ENCODE data around the gene TRPT1. TPM values are rescaled to one million over a fixed set of nuclear protein-coding genes. Genes with fewer than 3 reads are reported as not detected.

Gene TRPT1
- total RNA-seq, 1 donor from 2014 or later: 27.8 TPM

DNA sequence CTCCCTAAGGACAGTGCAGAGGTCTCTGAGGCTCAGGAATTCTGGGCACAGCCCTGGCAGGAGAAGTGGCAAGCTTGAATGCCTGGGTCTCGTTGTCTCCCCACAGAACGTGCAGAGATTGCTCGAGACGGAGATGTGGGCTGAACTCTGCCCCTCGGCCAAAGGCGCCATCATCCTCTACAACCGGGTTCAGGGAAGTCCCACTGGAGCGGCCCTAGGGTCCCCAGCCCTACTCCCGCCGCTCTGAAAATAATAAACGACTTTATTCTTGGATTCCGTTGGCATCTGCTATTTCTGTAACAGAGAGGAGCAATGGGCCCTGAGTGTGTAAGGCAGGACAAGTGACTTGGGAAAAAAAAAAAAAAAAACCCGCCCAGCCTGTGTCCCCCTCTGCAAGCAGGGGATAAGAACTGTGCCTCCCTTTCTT, 3.8 kb upstream of the TRPT1 start:
- H3K36me3 ChIP-seq: no peaks in the 10 kb centered on the region
- intact Hi-C loops (cut with DNase I): no loop called here
- DNase-seq (no peak), ATAC-seq (no peak)
- TF ChIP-seq, protein P1, sequence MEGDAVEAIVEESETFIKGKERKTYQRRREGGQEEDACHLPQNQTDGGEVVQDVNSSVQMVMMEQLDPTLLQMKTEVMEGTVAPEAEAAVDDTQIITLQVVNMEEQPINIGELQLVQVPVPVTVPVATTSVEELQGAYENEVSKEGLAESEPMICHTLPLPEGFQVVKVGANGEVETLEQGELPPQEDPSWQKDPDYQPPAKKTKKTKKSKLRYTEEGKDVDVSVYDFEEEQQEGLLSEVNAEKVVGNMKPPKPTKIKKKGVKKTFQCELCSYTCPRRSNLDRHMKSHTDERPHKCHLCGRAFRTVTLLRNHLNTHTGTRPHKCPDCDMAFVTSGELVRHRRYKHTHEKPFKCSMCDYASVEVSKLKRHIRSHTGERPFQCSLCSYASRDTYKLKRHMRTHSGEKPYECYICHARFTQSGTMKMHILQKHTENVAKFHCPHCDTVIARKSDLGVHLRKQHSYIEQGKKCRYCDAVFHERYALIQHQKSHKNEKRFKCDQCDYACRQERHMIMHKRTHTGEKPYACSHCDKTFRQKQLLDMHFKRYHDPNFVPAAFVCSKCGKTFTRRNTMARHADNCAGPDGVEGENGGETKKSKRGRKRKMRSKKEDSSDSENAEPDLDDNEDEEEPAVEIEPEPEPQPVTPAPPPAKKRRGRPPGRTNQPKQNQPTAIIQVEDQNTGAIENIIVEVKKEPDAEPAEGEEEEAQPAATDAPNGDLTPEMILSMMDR (IDR thresholded peaks at IDR 0.05): no peak
- peak overlapping the region; percentile 69 for H3K4me3 ChIP-seq
- peaks cover 68% of the 10 kb centered on the region for H3K4me1 ChIP-seq
- no peaks in the 10 kb centered on the region for H3K27me3 ChIP-seq (ENCODE audit: low read depth)
- H3K27ac ChIP-seq: peak overlapping the region; percentile 86
- no peaks in the 10 kb centered on the region for H3K9me3 ChIP-seq

DNA sequence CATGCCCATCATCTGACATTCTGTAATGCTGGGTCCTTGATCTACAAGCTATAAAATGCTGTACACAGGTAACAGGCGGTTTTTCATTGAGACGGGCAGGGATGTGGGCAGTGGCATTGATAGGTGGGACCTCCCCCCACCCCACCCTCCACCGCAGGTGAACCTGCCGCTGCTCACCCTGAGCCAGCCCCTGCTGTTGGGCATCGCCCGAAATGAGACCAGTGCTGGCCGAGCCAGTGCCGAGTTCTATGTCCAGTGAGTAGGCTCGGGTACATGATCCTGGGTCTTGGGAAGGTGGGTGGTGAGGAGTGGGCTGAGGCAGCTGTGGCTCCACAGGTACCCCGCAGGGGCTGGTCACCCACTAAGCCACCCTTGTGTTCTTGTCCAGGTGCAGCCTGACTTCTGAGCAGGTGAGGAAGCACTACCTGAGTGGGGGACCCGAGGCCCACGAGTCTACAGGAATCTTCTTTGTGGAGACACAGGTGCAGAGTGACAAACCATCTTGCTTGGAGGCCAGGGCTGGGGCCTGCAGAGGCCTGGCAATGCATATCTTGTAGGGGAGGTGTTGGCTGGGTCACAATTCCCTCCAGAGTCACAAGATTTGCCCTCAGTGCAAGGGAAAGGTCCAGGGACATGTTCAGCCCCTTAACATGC, 3.2 kb upstream of the TRPT1 start:
- no peak for ATAC-seq
- peak overlapping the region; percentile 69 for H3K4me3 ChIP-seq
- H3K36me3 ChIP-seq: no peaks in the 10 kb centered on the region
- H3K4me1 ChIP-seq: peaks cover 70% of the 10 kb centered on the region
- intact Hi-C loops (cut with DNase I): no loop called here
- no peaks in the 10 kb centered on the region for H3K9me3 ChIP-seq
- no peak for DNase-seq
- TF ChIP-seq, protein P1 (IDR thresholded peaks at IDR 0.05): no peak
- H3K27ac ChIP-seq: peak overlapping the region; percentile 86
- H3K27me3 ChIP-seq (ENCODE audit: low read depth): no peaks in the 10 kb centered on the region

DNA sequence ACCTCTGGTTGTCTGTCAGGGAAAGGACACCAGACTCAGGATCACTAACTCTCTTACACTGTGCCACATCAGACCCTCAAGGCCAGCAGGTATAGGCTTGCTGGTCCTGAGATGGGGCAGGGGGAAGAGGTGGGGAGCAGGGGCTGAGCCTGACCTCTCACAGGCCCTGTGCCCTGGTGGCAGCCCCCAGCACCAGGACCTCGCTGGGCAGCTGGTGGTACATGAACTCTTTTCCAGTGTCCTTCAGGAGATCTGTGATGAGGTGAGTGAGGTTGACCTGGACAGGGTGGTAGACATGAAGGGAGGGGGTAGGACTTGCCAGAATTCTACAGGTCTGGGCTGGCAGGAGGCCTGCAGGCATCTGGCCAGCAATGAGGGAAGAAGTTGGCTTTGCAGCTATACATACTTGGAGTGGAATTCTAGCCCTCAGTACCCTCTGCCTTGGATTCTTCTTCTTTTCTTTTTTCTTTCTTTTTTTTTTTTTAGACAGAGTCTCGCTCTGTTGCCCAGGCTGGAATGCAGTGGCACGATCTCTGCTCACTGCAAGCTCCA, 1.5 kb upstream of the TRPT1 start:
- Histone ChIP-seq H3K27me3 (ENCODE audit: low read depth) (no peaks in the 10 kb centered on the region), H3K36me3 (peaks cover 13% of the 10 kb centered on the region), H3K27ac (peak overlapping the region; percentile 96), H3K4me3 (peak overlapping the region; percentile 97), H3K9me3 (no peaks in the 10 kb centered on the region), H3K4me1 (peaks cover 53% of the 10 kb centered on the region)
- no peak for ATAC-seq
- DNase-seq: no peak
- intact Hi-C loops (cut with DNase I): no loop called here
- TF ChIP-seq, protein P1 (IDR thresholded peaks at IDR 0.05): no peak

DNA sequence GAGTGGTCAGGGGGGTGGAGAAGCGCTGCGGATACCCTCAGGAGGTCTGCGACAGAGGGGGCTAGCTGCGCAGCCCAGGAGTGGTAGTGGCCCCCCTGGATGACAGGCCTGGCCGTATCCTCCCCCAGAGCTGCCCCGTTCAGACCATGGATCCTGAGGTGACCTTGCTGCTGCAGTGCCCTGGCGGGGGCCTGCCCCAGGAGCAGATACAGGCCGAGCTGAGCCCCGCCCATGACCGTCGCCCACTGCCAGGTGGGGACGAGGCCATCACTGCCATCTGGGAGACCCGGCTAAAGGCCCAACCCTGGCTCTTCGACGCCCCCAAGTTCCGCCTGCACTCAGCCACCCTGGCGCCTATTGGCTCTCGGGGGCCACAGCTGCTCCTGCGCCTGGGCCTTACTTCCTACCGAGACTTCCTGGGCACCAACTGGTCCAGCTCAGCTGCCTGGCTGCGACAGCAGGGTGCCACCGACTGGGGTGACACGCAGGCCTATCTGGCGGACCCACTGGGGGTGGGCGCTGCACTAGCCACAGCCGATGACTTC, 593 bp upstream of the TRPT1 start:
- ATAC-seq: peak; percentile 50 to 60
- Histone ChIP-seq H3K27me3 (ENCODE audit: low read depth) (no peaks in the 10 kb centered on the region), H3K27ac (peak overlapping the region; percentile 96), H3K36me3 (peaks cover 13% of the 10 kb centered on the region), H3K4me3 (peak overlapping the region; percentile 97), H3K9me3 (no peaks in the 10 kb centered on the region), H3K4me1 (peaks cover 44% of the 10 kb centered on the region)
- intact Hi-C loops (cut with DNase I): no loop called here
- DNase-seq: peak; percentile 80
- TF ChIP-seq, protein P1 (IDR thresholded peaks at IDR 0.05): no peak

DNA sequence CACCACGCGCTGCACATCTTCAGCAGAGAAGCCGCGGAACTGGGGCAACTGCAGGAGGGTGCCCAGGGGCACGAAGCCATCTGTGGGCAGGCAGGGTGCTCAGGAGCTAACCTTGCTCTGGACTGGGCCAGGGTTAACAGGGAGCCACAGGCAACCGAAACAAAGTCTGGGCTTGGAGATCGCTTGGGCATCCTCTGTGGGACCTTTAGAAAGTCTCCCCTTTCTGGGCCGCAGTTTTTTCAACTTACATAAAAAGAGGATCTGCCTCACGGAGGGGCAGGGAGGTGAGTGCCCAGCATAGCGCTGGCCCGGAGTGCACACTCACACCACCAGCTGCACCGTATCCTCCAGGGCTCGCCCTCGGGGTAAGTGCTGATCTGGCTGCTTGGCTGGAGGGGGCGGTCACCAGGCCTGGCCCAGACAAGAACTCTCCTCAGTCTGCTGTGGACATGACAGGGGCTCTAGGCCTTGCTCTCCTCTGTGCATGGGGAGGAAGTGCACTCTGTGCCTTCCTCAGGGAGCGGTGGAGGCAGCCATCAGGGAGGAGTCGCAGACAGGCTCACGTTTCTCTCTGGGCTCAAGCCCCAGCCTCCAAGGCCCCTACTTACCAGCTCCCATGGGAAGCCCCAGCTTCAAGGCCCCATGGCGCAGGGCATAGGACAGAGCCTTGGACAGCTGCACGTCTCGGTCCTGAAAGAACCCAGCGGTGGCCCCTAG, 937 bp downstream of the TRPT1 start:
- ATAC-seq: peak in 1 of 2 donors; percentile 0
- no peak for DNase-seq
- H3K4me1 ChIP-seq: peaks cover 36% of the 10 kb centered on the region
- peak overlapping the region; percentile 97 for H3K4me3 ChIP-seq
- TF ChIP-seq, protein P1 (IDR thresholded peaks at IDR 0.05): no peak
- H3K27ac ChIP-seq: peak overlapping the region; percentile 96
- no peaks in the 10 kb centered on the region for H3K9me3 ChIP-seq
- H3K27me3 ChIP-seq (ENCODE audit: low read depth): no peaks in the 10 kb centered on the region
- H3K36me3 ChIP-seq: peaks cover 27% of the 10 kb centered on the region
- intact Hi-C loops (cut with DNase I): no loop called here

Measured in lower lobe of right lung (tissue), 2 donors.